IPS-11a (cell line): ENCODE results near the gene IQSEC1.

Experiments used
- H3K4me3 ChIP-seq: one replicate; pipeline ENCODE4 v1.5.1; 2013; ENCODE audit warnings: low read depth, low read length, control low read depth

The IQSEC1 gene

GRCh38 chr3:13108861-13109260 is 35.6 kb upstream of the IQSEC1 start:
- no peak overlapping the region for H3K4me3 ChIP-seq

DNA sequence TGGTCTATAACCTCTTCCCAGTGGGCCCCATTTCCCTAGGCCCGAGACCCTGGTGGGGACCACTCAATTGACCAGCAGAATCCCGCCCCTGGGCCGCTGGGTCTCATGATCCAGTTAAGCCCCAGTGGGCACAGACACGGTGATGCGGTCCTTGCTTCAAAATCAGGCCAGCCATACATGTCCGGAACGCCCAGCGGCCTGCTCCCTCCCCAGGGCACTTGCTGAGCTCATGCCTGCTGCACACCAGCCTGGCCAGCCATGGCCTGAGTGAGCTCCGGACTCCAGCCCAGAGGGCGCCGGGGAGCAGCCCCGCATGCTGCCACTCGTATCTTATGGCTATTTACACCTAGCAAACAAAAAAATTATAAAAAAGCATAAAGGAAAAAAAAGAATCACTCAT is 34.4 kb upstream of the IQSEC1 start:
- no peak overlapping the region for H3K4me3 ChIP-seq

DNA sequence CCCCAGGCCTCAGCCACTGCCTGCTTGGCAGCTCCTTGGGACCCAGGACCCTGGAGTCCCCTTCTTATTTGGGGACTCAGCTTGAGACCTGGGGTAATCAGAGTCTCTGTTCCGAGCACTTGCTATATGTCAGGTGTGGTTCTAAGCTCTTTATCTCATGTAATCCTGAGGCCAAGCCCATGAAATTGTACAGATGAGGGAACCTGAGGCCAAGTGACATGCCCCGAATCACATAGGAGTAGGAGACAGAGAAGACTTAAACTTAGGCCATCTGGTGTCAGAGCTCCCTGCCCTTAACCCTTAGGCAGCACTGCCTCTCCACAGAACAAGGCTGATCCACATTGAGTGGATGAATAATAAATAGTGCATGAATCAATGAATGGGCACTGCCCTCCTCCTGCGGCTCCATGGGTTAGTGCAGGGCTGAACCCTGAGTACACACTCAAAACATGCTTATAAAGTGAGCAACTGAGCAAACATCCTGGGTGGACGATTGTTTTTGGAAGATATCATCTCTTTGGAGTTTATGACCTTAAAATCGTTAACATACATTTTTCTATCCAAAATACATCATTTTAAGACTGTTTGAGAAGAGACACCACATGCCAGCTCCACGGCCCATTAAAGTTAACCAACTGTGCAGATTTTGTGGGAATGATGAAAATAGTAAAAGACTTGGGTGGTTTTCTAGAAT is 33.2 kb upstream of the IQSEC1 start:
- no peak overlapping the region for H3K4me3 ChIP-seq

DNA sequence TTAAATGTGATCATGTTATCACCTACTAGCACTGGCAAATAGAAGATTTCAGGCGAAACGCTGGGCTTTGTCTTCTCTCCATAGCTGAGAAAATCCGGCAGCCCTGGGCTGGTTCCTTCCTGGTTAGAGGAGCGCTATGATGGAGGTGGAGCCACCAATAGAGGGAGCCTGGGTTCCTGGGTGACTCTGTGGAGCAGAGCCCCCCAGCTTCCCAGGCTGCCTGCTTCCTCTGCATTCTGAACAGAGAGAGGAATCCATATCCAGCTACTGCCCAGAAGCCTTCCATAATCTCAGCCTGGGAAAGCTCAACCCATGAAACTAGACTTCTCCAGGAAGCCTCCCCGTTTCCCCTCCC is 32.6 kb upstream of the IQSEC1 start:
- H3K4me3 ChIP-seq: no peak overlapping the region

- no peak overlapping the region for H3K4me3 ChIP-seq
Observed at GRCh38 chr3:13105181-13105895, 32.1 kb upstream of the IQSEC1 start.

DNA sequence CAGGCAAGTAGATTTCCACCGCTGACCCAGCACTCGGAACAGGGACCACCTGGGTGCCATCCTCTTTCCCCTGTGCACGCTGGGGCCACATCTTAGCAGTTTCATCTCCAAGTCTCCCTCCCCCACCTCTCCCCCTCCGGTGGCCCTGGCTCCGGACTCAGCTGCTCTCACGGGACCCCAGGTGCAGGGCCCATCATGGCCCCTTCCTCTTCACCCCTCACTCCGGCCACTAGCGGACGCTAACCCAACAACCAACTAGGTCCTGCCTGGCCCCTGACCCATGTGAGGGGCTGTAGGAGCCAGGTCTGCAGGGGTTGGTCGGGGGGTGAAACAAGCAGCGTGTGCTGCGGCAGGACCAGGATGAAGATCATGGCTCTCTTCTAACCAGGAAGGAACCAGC is 31.3 kb upstream of the IQSEC1 start:
- no peak overlapping the region for H3K4me3 ChIP-seq

- no peak overlapping the region for H3K4me3 ChIP-seq
Observed at GRCh38 chr3:13103416-13104058, 30.3 kb upstream of the IQSEC1 start.

GRCh38 chr3:13102386-13103345 is 29.4 kb upstream of the IQSEC1 start:
- no peak overlapping the region for H3K4me3 ChIP-seq

DNA sequence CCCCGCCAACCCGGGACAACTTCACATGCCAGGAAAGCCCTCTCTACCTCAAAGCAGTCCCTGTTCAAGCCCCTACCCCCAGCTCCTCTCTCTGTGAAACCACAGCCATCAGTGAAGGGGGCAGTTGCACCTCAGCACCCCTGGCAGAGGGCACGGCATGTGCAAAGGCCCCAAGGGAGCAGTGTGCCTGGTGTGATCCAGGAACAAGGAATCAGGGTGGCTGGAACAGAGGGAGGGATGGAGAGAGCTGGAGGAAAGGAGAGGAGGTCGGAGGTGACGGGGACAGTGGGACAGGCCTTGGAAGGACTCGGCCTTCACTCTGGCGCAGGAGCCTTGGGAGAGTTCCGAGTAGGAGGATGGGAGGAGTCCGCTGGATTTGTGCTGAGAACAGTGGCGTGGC is 26.5 kb upstream of the IQSEC1 start:
- H3K4me3 ChIP-seq: no peak overlapping the region

- H3K4me3 ChIP-seq: no peak overlapping the region
Observed at GRCh38 chr3:13098192-13098988, 25.2 kb upstream of the IQSEC1 start.

- no peak overlapping the region for H3K4me3 ChIP-seq
Observed at GRCh38 chr3:13096356-13096755, 23.1 kb upstream of the IQSEC1 start.

DNA sequence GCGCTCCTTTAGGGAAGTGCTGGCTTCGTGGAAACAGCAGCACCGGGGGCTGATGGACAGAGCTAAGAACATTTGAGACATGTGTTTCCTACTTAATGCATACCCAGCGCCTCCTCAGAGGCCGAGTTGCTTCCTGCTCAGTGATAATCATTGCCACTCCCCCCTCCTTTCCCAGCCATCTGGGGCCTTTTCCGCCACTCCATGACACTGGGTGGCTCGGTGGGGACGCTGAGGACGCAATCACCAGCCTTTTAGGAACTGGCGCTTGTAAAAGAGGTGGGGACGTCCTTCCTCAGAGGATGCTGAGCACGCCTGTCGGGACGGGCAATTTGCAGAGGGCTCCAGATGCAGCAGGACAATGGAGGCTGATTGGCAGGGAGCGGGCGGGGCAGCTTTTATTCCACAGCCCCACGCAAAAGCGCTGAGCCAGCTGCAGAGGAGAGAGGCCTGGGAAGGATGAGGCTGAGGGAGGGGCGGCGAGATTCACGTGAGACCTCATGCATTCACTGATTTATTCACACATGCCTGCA is 22.2 kb upstream of the IQSEC1 start:
- no peak overlapping the region for H3K4me3 ChIP-seq

- no peak overlapping the region for H3K4me3 ChIP-seq
Observed at GRCh38 chr3:13093687-13094086, 20.5 kb upstream of the IQSEC1 start.

DNA sequence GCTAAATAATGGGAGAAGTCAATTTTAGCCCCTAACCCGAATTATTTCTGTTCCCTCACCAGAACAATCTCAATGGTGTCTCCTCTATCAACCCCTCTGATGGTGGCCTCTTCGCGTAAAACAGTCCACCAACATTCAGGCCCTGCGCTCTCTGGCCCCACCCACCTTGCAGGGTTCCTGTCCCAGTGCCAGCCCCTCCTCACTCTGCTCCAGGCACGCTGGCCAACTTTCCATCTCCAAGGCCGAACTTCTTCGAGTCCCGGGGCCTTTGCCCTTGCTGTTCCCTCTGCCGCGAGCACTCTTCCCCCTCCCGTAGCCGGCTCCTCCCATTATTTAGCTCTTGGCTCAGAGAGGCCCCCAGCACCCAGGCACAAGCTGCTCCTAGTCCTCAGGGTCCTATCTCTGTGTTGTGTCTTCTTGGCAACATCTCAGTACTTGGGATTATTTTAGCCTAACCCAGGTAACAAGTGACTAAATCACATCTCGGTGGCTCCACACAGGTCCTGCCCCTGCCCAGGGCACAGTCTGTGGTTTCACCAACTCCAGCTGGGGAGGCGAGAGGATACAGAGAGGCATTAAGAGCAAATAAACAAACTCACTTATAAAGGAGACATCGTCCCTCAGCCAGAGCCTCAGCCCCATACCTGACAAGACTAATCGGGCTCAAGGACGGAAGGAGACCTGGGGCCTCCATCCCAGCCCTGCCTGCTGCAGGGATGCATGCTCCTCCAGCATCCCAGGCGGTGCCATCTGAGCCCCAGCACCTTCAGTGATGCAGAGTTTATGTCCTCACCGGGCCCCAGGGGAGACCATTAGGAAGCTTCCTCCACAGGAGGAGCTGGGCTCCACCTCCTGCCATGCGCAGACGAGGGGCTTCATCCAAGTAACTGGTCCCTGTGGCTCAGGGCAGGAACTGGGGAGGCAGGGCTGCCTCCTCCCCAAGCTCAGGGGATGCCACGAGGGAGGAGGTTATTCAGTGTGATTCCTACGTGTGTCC is 19.7 kb upstream of the IQSEC1 start:
- no peak overlapping the region for H3K4me3 ChIP-seq

DNA sequence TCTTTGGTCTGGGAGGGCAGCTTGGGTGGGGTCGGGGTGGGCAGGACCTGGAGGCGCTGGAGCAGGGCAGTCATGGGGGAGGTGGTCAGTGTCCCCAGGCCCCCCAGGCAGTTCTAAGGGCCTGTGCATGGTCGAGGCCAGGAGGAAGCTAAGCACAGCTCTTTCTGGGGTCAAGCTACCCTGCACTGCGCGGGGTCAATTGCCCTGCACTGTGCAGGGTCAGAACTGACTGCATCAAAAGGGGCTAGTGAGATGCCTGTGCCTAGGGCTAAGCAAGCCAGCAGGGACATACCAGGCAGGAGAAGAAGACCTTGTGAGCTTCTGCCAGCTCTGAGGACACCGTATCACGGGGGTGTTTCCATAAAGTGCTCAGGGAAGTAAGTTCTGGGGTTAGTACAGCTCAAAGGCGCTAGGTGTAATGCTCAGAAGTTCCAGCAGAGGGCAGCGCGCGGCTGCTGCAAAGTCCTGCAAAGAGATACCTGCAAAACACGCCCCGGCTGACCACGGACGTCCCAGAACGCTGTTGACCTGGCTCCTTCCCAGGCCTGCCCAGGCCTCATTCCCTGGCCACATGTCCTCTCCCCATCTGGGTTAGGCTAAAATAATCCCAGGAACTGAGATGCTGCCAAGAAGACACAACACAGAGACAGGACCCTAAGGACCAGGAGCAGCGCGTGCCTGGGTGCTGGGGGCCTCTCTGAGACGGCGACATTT is 18.8 kb upstream of the IQSEC1 start:
- no peak overlapping the region for H3K4me3 ChIP-seq

GRCh38 chr3:13088028-13089006 is 15.1 kb upstream of the IQSEC1 start:
- H3K4me3 ChIP-seq: no peak overlapping the region
